ENCODE data around the gene PDCD2L. TPM values are rescaled to one million over a fixed set of nuclear protein-coding genes. Genes with fewer than 3 reads are reported as not detected.
"Not testable (repeated sequence)": the region's sequence is repeated elsewhere in the genome, so short reads cannot be mapped to it uniquely, and the experiment has no call there.

Gene PDCD2L
- total and polyA plus RNA-seq, 9 donors: 6.6 to 15.1 (median 8.9) TPM

GRCh38 chr19:34436716-34437115 lies 32.5 kb downstream of the PDCD2L start:
- H3K27me3 ChIP-seq: no peaks in the 10 kb centered on the region
- no peak for DNase-seq
- WGBS, 3 donors: 72 to 75% (median 74%) methylated on average over 3 of the region's 3 CpGs
- H3K36me3 ChIP-seq: no peaks in the 10 kb centered on the region
- H3K9me3 ChIP-seq: no peaks in the 10 kb centered on the region
- peaks cover 4% of the 10 kb centered on the region for H3K4me1 ChIP-seq (ENCODE audit: insufficient read depth)
- TF ChIP-seq CTCF (IDR thresholded peaks at IDR 0.05) (no peak), EP300 (IDR thresholded peaks at IDR 0.05) (no peak), POLR2A (IDR thresholded peaks at IDR 0.05) (no peak)
- intact Hi-C loops (cut with DNase I): no loop called here
- no peak overlapping the region for H3K4me3 ChIP-seq
- H3K27ac ChIP-seq: no peak overlapping the region

DNA sequence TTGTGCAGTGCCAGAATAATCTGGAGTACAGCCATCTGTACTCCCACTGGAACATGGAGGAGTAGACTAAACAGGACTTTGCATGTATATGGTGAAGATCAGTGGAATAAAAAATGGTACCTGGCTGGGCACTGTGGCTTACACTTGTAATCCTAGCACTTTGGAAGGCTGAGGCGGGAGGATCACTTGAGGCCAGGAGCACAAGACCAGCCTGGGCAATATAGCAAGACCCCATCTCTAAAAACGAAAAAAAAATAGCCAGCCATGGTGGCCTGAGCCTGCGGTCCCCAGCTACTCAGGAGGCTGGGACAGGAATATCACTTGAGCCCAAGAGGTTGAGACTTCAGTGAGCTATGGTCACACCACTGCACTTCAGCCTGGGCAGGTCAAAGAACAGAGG lies 44.0 kb downstream of the PDCD2L start:
- no peaks in the 10 kb centered on the region for H3K9me3 ChIP-seq
- no peaks in the 10 kb centered on the region for H3K36me3 ChIP-seq
- H3K27ac ChIP-seq: no peak overlapping the region
- no peak overlapping the region for H3K4me3 ChIP-seq
- no peaks in the 10 kb centered on the region for H3K27me3 ChIP-seq
- DNase-seq: no peak
- TF ChIP-seq CTCF (IDR thresholded peaks at IDR 0.05) (no peak), EP300 (IDR thresholded peaks at IDR 0.05) (no peak), POLR2A (IDR thresholded peaks at IDR 0.05) (no peak)
- 95 to 96% (median 96%) methylated on average over 3 of the region's 3 CpGs for WGBS, 3 donors
- no peaks in the 10 kb centered on the region for H3K4me1 ChIP-seq (ENCODE audit: insufficient read depth)
- intact Hi-C loops (cut with DNase I): no loop called here

GRCh38 chr19:34452723-34453122 lies 48.5 kb downstream of the PDCD2L start:
- no peak for DNase-seq
- TF ChIP-seq POLR2A (IDR thresholded peaks at IDR 0.05) (no peak), CTCF (IDR thresholded peaks at IDR 0.05) (no peak)
- H3K27ac ChIP-seq: no peak overlapping the region
- no peak overlapping the region for H3K4me3 ChIP-seq
- H3K27me3 ChIP-seq: no peaks in the 10 kb centered on the region
- H3K36me3 ChIP-seq: no peaks in the 10 kb centered on the region
- no peaks in the 10 kb centered on the region for H3K4me1 ChIP-seq (ENCODE audit: insufficient read depth)
- H3K9me3 ChIP-seq: no peaks in the 10 kb centered on the region
- intact Hi-C loops (cut with DNase I): no loop called here

DNA sequence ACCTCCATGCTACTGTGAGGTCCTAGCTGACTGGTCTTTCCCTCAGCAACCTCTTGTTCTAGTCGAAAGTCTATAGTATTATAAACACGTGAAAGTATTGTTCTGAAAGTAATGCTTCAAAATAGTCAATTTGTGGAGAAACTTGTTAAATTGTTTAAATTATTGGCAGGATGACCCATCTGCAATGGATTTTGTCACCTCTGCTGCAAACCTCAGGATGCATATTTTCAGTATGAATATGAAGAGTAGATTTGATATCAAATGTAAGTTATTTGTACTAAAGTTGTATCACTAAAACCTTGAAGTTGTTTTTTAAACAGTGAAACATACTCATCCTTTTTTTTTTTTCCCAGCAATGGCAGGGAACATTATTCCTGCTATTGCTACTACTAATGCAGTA lies 49.9 kb downstream of the PDCD2L start:
- Histone ChIP-seq H3K36me3 (no peaks in the 10 kb centered on the region), H3K27me3 (no peaks in the 10 kb centered on the region), H3K4me1 (ENCODE audit: insufficient read depth) (no peaks in the 10 kb centered on the region), H3K4me3 (no peak overlapping the region), H3K27ac (no peak overlapping the region), H3K9me3 (no peaks in the 10 kb centered on the region)
- no peak for TF ChIP-seq EP300 (IDR thresholded peaks at IDR 0.05)
- no peak for TF ChIP-seq POLR2A (IDR thresholded peaks at IDR 0.05)
- no peak for TF ChIP-seq CTCF (IDR thresholded peaks at IDR 0.05)
- intact Hi-C loops (cut with DNase I): no loop called here
- 69 to 84% (median 80%) methylated on average over 2 of the region's 2 CpGs for WGBS, 3 donors
- no peak for DNase-seq

GRCh38 chr19:34454685-34455084 lies 50.5 kb downstream of the PDCD2L start:
- H3K27me3 ChIP-seq: no peaks in the 10 kb centered on the region
- H3K4me3 ChIP-seq: no peak overlapping the region
- TF ChIP-seq CTCF (IDR thresholded peaks at IDR 0.05) (no peak), POLR2A (IDR thresholded peaks at IDR 0.05) (no peak), EP300 (IDR thresholded peaks at IDR 0.05) (no peak)
- H3K9me3 ChIP-seq: no peaks in the 10 kb centered on the region
- no peaks in the 10 kb centered on the region for H3K36me3 ChIP-seq
- H3K4me1 ChIP-seq (ENCODE audit: insufficient read depth): no peaks in the 10 kb centered on the region
- 92 to 96% (median 94%) methylated on average over 3 of the region's 3 CpGs for WGBS, 3 donors
- intact Hi-C loops (cut with DNase I): no loop called here
- no peak for DNase-seq
- H3K27ac ChIP-seq: no peak overlapping the region

DNA sequence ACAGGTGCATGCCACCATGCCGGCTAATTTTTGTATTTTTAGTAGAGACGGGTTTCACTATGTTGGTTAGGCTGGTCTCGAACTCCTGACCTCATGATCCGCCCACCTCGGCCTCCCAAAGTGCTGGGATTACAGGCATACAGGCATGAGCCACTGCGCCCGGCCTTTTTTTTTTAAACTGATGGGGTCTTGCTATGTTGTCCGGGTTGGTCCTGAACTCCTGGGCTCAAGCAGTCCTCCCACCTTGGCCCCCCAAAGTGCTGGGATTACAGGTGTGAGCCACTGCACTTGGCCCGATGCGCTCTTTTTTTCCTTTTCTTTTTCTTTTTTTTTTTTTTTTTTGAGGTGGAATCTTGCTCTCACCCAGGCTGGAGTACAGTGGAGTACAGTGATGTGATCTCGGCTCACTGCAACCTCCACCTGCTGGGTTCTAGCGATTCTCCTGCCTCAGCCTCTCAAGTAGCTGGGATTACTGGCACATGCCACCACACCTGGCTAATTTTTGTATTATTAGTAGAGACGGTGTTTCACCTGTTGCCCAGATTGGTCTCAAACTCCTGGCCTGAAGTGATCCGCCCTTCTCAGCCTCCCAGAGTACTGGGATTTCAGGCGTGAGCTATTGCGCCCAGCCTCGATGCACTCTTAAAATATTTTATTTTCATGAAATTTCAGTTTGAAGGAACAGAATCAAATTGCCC lies 51.7 kb downstream of the PDCD2L start:
- H3K27me3 ChIP-seq; intact Hi-C loops (cut with DNase I); H3K4me3 ChIP-seq; H3K27ac ChIP-seq; DNase-seq; H3K36me3 ChIP-seq; H3K9me3 ChIP-seq; H3K4me1 ChIP-seq (ENCODE audit: insufficient read depth): not testable (repeated sequence)
- WGBS, 3 donors: 90 to 92% (median 90%) methylated on average over 17 of the region's 17 CpGs
